GM21526 (cell line): Measurements from ENCODE around the gene NCOA3.

Experiments used
- ATAC-seq: cut with Tn5 transposase; IDR thresholded peaks from one replicate; pipeline ENCODE4 v1.9.1; 2021; ENCODE audit warnings: moderate library complexity; ENCODE audit not compliant: unreplicated experiment, low FRiP score

Gene NCOA3

GRCh38 chr20:47622118-47622665, 120.5 kb downstream of the NCOA3 start:
- ATAC-seq: no peak

GRCh38 chr20:47623206-47623605, 121.5 kb downstream of the NCOA3 start:
- ATAC-seq: no peak

- ATAC-seq: no peak
Measured at GRCh38 chr20:47627540-47627939, 125.9 kb downstream of the NCOA3 start.

GRCh38 chr20:47629907-47630306, 128.2 kb downstream of the NCOA3 start:
- no peak for ATAC-seq

GRCh38 chr20:47631078-47631477, 129.4 kb downstream of the NCOA3 start:
- ATAC-seq: no peak

GRCh38 chr20:47635256-47635655, 133.6 kb downstream of the NCOA3 start:
- no peak for ATAC-seq

- ATAC-seq: no peak
Measured at GRCh38 chr20:47638851-47639250, 137.2 kb downstream of the NCOA3 start.

- no peak for ATAC-seq
Measured at GRCh38 chr20:47642118-47642517, 140.4 kb downstream of the NCOA3 start.

- ATAC-seq: no peak
Measured at GRCh38 chr20:47642624-47643023, 140.9 kb downstream of the NCOA3 start.

- ATAC-seq: no peak
Measured at GRCh38 chr20:47645632-47646031, 143.9 kb downstream of the NCOA3 start.

GRCh38 chr20:47647994-47648393, 146.3 kb downstream of the NCOA3 start:
- ATAC-seq: no peak

GRCh38 chr20:47648943-47649342, 147.3 kb downstream of the NCOA3 start:
- no peak for ATAC-seq

GRCh38 chr20:47652301-47652700, 150.6 kb downstream of the NCOA3 start:
- ATAC-seq: no peak

- ATAC-seq: no peak
Measured at GRCh38 chr20:47652794-47653193, 151.1 kb downstream of the NCOA3 start.

- ATAC-seq: no peak
Measured at GRCh38 chr20:47653869-47654268, 152.2 kb downstream of the NCOA3 start.

GRCh38 chr20:47654370-47654769, 152.7 kb downstream of the NCOA3 start:
- ATAC-seq: no peak

GRCh38 chr20:47655635-47656034, 153.9 kb downstream of the NCOA3 start:
- ATAC-seq: no peak

GRCh38 chr20:47656318-47656717, 154.6 kb downstream of the NCOA3 start:
- no peak for ATAC-seq

GRCh38 chr20:47659904-47660601, 158.4 kb downstream of the NCOA3 start:
- ATAC-seq: no peak

- no peak for ATAC-seq
Measured at GRCh38 chr20:47660602-47660905, 158.9 kb downstream of the NCOA3 start.

- no peak for ATAC-seq
Measured at GRCh38 chr20:47660983-47661700, 159.5 kb downstream of the NCOA3 start.

GRCh38 chr20:47661714-47662113, 160.0 kb downstream of the NCOA3 start:
- no peak for ATAC-seq
